Activated CD4-positive, alpha-beta T cell treated with anti-CD3 and anti-CD28 coated beads for 36 hours (primary cell): ENCODE data around the gene FAM221B. TPM values are rescaled to one million over a fixed set of nuclear protein-coding genes. Genes with fewer than 3 reads are reported as not detected.

Experiments used
- ATAC-seq: fragments of 200-7000 bp; cut with Tn5 transposase; one replicate; pipeline ENCODE4 v1.10.0; 2021; ENCODE audit warnings: mild to moderate bottlenecking, moderate library complexity
- CTCF ChIA-PET: fragments of 350-600 bp; sonication (Branson Sonifier 250); formaldehyde crosslinking; loops from one replicate; lab custom pipeline; 2021; ENCODE audit warnings: antibody characterized with exemption; lab: Charles Lee
- POLR2A ChIA-PET: fragments of 350-600 bp; sonication (Branson Sonifier 250); formaldehyde crosslinking; loops from one replicate; lab custom pipeline; 2021; ENCODE audit warnings: antibody characterized with exemption, inconsistent platforms; lab: Charles Lee
- DNase-seq: peaks from one replicate; pipeline ENCODE4 v3.0.0-alpha.2; 2020
- H3K27ac Mint-ChIP-seq: one replicate; pipeline ENCODE4 v1.8.0; 2021; ENCODE audit warnings: mixed read lengths
- H3K27me3 Mint-ChIP-seq: one replicate; pipeline ENCODE4 v1.8.0; 2021; ENCODE audit warnings: mixed read lengths
- H3K36me3 Mint-ChIP-seq: one replicate; pipeline ENCODE4 v1.8.0; 2021; ENCODE audit warnings: low read depth, mixed read lengths
- H3K4me1 Mint-ChIP-seq: one replicate; pipeline ENCODE4 v1.8.0; 2021; ENCODE audit warnings: mixed read lengths
- H3K4me3 Mint-ChIP-seq: one replicate; pipeline ENCODE4 v1.8.0; 2021; ENCODE audit warnings: mild to moderate bottlenecking, moderate library complexity, mixed read lengths
- H3K9me3 Mint-ChIP-seq: one replicate; pipeline ENCODE4 v1.8.0; 2021; ENCODE audit warnings: low read depth, mixed read lengths
- intact Hi-C, 2 experiments: fragments of 100-400 bp; cut with DNase I in 1 of 2; cut with micrococcal nuclease in 1 of 2; formaldehyde crosslinking; loops; one replicate each; pipeline versions ENCODE4 v1.14.2 to v1.15.1; 2022 to 2024; cut with DNase I, micrococcal nuclease
- total RNA-seq, 2 experiments: library from RNA; stranded (reverse); gene quantifications; one replicate each; pipeline ENCODE4 v1.2.3, GENCODE V29; 2021

The FAM221B gene, protein sequence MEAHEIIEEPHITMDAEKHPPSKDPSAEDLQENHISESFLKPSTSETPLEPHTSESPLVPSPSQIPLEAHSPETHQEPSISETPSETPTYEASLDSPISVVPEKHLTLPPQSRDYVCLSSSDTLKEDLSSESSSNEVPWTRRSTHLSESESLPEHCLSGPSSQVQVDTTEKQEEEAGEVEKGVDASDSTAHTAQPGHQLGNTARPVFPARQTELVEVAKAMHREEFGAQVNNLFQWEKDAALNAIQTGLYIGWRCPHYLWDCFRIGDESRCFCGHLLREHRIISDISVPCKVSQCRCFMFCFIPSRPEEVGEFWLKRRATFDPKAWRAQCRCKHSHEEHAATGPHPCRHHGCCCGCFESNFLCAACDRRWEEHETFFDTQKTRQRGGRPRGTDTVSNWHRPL
- total RNA-seq: not detected

DNA sequence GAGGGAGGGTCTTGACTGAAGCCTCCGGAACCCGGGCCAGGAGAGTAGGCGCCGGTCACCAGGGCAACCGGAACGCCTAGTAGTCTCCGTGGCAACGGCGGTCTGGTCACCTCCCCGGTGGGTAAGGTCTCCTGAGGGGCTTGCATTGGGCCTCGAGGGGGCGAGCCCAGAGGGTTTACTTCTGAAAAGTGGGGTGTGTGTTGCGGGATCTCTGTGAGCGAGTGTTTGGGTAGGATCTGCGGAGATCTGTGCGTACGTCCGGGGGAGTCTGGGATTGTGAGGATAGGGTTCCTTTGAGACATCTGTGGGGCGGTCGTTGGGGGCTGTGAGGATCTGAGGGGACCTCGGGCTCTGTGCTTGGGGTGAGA is at the start of gene FAM221B:
TSS of gene FAM221B (minus strand) at position 17 of the 368 bp plus-strand sequence. CDS start 2,571 bp downstream, outside the sequence.
- Mint-ChIP-seq H3K4me1 (peaks cover 13% of the 10 kb centered on the region), H3K4me3 (peak within 1 kb of the TSS; percentile 78), H3K27ac (peak within 1 kb of the TSS; percentile 78), H3K36me3 (no peaks in the 10 kb centered on the region), H3K27me3 (no peaks in the 10 kb centered on the region), H3K9me3 (no peaks in the 10 kb centered on the region)
- peak; percentile 57 for DNase-seq
- ATAC-seq: no peak
- intact Hi-C loops: loop anchor here in 1 of 2 experiments (1.0 to 5.0 kb wide), 5 partner anchors 13 to 574 kb away; partner anchors contain the start of genes ARHGEF39, CREB3, HINT2 and RNF38
- ChIA-PET CTCF (interaction anchor here (0.6 to 3.8 kb wide), 7 partner anchors 14 to 126 kb away, joined by 3 to 27 read pairs (median 4); partner anchors contain the start of genes HINT2 and SPAG8), POLR2A (interaction anchor here (1.0 kb wide), 1 partner anchor 19 kb away, joined by 3 read pairs; no protein-coding TSS in a partner anchor)

DNA sequence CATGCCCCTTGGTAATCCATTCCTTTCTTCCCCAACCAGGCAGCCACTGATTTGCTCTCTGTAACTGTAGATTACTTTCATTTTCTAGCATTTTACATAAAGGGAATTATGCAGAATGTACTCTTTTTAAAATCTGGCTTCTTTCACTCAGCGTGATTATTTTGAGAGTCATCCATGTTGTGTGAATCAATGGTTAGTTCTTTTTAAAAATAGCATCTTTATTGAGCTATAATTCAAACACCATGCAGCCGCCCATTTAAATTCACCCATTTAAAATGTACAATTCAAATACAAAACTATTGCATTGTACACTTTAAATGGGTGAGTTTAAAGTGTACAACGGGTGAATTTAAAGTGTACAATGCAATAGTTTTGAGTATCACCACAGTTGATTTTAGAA is 44.0 kb upstream of the FAM221B start:
- H3K27ac Mint-ChIP-seq: no peak overlapping the region
- H3K36me3 Mint-ChIP-seq: no peaks in the 10 kb centered on the region
- intact Hi-C loops: no loop called here
- POLR2A ChIA-PET: no interaction called here
- H3K9me3 Mint-ChIP-seq: peaks cover 7% of the 10 kb centered on the region
- no peaks in the 10 kb centered on the region for H3K4me1 Mint-ChIP-seq
- peaks cover 4% of the 10 kb centered on the region for H3K27me3 Mint-ChIP-seq
- CTCF ChIA-PET: interaction anchor here (2.0 kb wide), 1 partner anchor 9 kb away, joined by 4 read pairs; no protein-coding TSS in a partner anchor
- DNase-seq: no peak
- H3K4me3 Mint-ChIP-seq: no peak overlapping the region
- no peak for ATAC-seq

DNA sequence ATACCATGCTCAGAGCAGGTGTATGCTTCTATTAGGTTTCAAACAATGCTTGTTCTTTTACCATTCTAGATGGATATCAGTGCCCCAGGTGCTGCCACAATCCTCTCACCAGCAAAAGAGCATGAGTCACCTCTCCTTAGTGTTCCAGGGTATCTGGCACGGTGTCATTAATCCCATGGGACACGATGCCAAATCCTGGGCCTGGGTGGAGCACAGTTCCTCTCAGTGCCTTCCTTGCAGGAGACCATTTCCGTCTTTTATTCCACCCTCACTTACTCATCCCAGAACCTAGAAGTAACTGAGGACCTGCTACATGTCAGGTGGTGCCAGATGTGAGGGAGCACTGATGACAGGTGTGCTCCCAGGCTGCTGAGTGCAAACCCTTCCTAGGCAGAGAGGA is 43.0 kb upstream of the FAM221B start:
- no peak overlapping the region for H3K27ac Mint-ChIP-seq
- POLR2A ChIA-PET: no interaction called here

DNA sequence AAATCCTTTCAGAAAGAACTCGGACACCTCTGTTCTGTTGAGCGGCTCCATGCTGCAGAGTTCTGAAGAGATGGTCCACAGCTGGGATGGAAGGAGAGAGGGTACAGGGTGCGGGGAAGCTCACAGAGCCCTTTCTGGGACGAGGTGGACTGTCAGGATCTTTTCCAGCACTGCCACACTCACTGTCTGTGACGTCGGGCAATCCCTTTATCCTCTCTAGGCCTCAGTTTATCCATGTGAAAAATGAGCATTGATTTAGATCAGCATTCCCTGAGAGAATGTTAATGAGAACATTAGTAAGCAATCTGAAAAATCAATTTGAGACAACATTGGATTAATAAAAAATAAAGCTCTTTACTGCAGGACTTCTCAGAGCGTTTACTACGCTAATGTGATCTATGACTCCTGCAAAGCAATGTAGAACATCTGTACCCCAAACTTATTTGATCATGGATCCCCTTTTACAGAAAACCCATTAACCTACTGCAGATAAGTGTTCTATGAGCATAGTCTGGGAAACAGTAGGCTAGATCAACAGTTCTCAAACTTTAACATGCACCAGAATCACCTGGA is 41.9 kb upstream of the FAM221B start, which contains the start of gene OR13J1:
TSS of gene OR13J1 (minus strand) at position 51 of the 573 bp plus-strand sequence. CDS start at position 51, 0 bp downstream.
- ATAC-seq: no peak
- H3K27ac Mint-ChIP-seq: no peak within 1 kb of the TSS
- H3K36me3 Mint-ChIP-seq: no peaks in the 10 kb centered on the region
- no peak for DNase-seq
- no peak within 1 kb of the TSS for H3K4me3 Mint-ChIP-seq
- no peaks in the 10 kb centered on the region for H3K27me3 Mint-ChIP-seq
- POLR2A ChIA-PET: no interaction called here
- intact Hi-C loops: no loop called here
- CTCF ChIA-PET: no interaction called here
- no peaks in the 10 kb centered on the region for H3K9me3 Mint-ChIP-seq
- H3K4me1 Mint-ChIP-seq: no peaks in the 10 kb centered on the region

More for the DNA sequence above, 43.0 kb upstream of the FAM221B start:
- H3K36me3 Mint-ChIP-seq: no peaks in the 10 kb centered on the region
- DNase-seq: no peak
- no peaks in the 10 kb centered on the region for H3K27me3 Mint-ChIP-seq
- no peak overlapping the region for H3K4me3 Mint-ChIP-seq
- CTCF ChIA-PET: interaction anchor here (0.8 kb wide), 1 partner anchor 10 kb away, joined by 5 read pairs; no protein-coding TSS in a partner anchor
- no peaks in the 10 kb centered on the region for H3K9me3 Mint-ChIP-seq
- intact Hi-C loops: no loop called here
- no peak for ATAC-seq
- H3K4me1 Mint-ChIP-seq: no peaks in the 10 kb centered on the region

DNA sequence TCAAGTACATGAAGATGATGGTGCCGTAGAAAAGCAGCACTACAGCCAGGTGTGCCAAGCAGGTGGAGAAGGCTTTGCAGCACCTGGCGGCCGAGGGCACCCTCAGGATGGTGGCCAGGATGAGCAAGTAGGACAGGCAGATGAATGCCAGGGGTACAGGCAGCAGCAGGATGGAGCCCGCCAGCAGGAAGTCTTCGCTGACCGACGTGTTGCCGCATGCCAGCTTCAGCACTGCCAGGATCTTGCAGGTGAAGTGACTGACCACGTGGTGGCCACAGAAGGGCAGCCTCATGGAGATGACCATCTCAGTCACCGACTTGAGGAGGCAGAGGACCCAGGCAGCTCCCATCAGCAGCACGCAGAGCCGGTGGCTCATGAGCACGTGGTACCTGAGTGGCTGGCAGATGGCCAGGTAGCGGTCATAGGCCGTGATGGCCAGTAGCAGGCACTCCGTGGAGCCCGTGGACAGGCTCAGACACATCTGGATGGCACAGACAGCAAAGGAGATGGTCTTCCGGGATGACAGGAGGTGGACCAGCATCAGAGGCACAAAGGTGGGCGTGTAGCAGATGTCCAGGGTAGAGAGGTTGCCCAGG is 41.2 kb upstream of the FAM221B start:
- ChIA-PET CTCF (interaction anchor here (2.0 kb wide), 1 partner anchor 13 kb away, joined by 9 read pairs; no protein-coding TSS in a partner anchor), POLR2A (no interaction called here)
- no peaks in the 10 kb centered on the region for H3K27me3 Mint-ChIP-seq
- intact Hi-C loops: no loop called here
- no peaks in the 10 kb centered on the region for H3K4me1 Mint-ChIP-seq
- no peak for ATAC-seq
- DNase-seq: no peak
- no peak overlapping the region for H3K27ac Mint-ChIP-seq
- H3K9me3 Mint-ChIP-seq: no peaks in the 10 kb centered on the region
- H3K36me3 Mint-ChIP-seq: no peaks in the 10 kb centered on the region
- H3K4me3 Mint-ChIP-seq: no peak overlapping the region

DNA sequence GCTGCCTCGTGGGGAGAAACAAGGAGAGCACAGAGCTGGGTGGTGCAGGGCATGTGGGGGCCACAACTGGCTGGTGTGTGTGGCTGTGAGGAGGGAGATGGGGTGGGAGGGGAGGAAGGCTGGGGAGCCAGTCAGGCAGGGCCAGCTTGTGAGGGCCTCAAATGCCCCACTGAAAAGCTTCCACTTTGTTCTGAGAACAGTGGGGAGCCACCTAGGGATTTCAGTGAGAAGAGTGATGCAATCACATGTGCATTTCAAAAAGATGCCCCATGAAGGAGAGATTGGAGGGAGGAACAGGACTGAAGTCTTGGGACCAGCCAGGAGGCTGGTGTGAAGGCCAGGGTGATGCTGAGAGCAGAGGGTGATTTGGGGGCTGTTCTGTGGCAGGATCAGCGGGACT is 40.4 kb upstream of the FAM221B start:
- intact Hi-C loops: no loop called here
- POLR2A ChIA-PET: no interaction called here
- ATAC-seq: no peak
- no peaks in the 10 kb centered on the region for H3K9me3 Mint-ChIP-seq
- CTCF ChIA-PET: interaction anchor here (2.0 kb wide), 1 partner anchor 13 kb away, joined by 9 read pairs; no protein-coding TSS in a partner anchor
- no peaks in the 10 kb centered on the region for H3K36me3 Mint-ChIP-seq
- no peak overlapping the region for H3K4me3 Mint-ChIP-seq
- no peaks in the 10 kb centered on the region for H3K4me1 Mint-ChIP-seq
- H3K27ac Mint-ChIP-seq: no peak overlapping the region
- no peak for DNase-seq
- H3K27me3 Mint-ChIP-seq: no peaks in the 10 kb centered on the region

DNA sequence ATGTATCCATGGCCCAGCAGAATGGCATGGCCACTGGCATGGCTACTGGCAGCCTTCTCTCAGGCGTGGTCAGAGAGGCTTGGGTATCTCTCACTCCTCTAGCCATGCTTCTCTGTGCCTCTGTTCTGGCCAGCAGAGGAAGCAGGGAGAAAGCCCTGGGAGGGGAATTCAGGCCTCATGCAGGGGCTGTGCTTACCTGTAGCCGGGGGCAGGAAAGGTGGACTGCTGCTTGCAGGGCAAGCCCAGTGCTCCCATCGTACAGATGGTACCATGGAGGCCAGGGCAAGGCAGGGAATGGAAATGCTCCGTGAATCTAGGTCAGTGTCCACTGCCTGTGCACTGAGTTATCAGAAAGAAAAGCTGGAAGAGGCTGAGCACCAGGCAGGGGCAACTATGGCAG is 39.0 kb upstream of the FAM221B start:
- H3K4me3 Mint-ChIP-seq: no peak overlapping the region
- intact Hi-C loops: no loop called here
- DNase-seq (no peak), ATAC-seq (no peak)
- no peaks in the 10 kb centered on the region for H3K36me3 Mint-ChIP-seq
- H3K9me3 Mint-ChIP-seq: no peaks in the 10 kb centered on the region
- ChIA-PET CTCF (interaction anchor here (0.9 kb wide), 1 partner anchor 77 kb away, joined by 3 read pairs; no protein-coding TSS in a partner anchor), POLR2A (no interaction called here)
- no peak overlapping the region for H3K27ac Mint-ChIP-seq
- H3K27me3 Mint-ChIP-seq: no peaks in the 10 kb centered on the region
- H3K4me1 Mint-ChIP-seq: no peaks in the 10 kb centered on the region

DNA sequence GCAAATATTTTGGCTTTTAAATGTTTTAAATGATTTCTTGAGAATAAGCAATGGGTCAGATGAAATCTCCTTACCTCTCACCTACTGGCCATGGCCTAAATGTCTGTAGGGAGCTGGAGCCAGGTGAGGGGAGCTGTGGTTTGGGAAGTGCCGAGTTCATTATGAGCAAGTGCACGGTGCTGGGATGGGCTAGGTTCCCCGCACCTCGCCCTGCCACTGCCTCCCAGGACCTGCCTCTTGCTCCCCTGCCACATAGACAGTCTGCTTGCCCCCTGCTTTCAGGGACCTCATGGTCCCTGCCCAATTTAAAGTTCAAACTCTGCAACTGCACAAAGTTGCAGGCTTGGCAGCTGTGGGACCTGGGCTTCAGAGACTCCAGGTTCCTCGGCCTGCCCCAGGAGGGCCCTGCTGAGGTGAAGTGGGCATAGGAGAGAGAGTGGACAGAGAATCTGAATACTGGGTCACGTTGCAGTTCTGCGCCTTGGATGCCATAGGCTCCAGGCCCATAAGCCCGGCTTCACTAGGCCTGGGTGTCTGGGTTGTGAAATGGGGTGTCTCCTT is 36.2 kb upstream of the FAM221B start:
- POLR2A ChIA-PET: no interaction called here
- no peaks in the 10 kb centered on the region for H3K9me3 Mint-ChIP-seq
- peaks cover 5% of the 10 kb centered on the region for H3K27me3 Mint-ChIP-seq
- ATAC-seq: no peak
- H3K4me1 Mint-ChIP-seq: no peaks in the 10 kb centered on the region
- CTCF ChIA-PET: interaction anchor here (0.7 to 1.5 kb wide), 3 partner anchors 12 to 738 kb away, joined by 3 to 8 read pairs (median 4); no protein-coding TSS in a partner anchor
- intact Hi-C loops: no loop called here
- no peak overlapping the region for H3K4me3 Mint-ChIP-seq
- no peak overlapping the region for H3K27ac Mint-ChIP-seq
- no peaks in the 10 kb centered on the region for H3K36me3 Mint-ChIP-seq
- DNase-seq: no peak

DNA sequence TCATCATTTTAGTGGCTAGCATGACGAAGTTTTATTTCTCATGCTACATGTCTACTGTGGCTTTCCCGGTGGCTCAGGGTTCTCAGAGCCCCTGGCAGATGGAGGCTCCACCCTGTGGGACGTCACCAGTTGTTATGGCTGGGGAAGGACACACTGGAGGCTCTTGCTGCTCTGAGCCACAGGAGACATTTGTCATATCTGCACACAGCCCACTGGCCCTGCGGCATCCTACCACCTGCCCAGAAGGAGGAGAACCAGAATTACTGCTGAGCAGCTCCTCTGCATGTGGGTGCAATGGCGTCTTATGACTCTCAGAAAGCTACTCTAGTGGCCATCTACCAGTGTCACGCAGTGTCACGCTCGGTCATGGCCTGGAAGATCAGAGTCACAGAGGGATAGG is 35.1 kb upstream of the FAM221B start:
- DNase-seq: no peak
- no peaks in the 10 kb centered on the region for H3K4me1 Mint-ChIP-seq

DNA sequence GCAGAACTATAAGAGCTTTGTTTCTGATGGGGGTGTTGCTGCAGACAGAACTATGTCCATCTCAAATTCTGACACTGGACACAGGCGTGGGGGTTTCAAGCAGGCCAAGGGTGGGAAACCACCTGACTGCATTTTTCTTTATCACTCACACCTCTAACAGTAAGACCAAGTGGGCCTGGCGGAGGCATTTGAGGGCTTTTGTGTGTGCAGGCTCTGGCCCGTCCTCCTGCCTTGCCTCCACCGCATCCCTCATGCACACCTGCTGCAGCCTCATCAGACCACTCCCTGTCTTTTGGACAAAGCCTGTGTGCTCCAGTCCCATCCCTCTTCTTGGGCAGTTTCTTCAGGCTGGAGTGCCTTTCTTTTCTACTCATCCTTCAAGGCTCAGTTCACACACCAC is 33.8 kb upstream of the FAM221B start:
- ChIA-PET CTCF (interaction anchor here (0.7 to 2.5 kb wide), 3 partner anchors 16 to 168 kb away, joined by 3 to 8 read pairs (median 3); no protein-coding TSS in a partner anchor), POLR2A (no interaction called here)
- Mint-ChIP-seq H3K4me3 (no peak overlapping the region), H3K9me3 (no peaks in the 10 kb centered on the region), H3K36me3 (no peaks in the 10 kb centered on the region), H3K27ac (no peak overlapping the region), H3K4me1 (no peaks in the 10 kb centered on the region), H3K27me3 (peaks cover 5% of the 10 kb centered on the region)
- no peak for DNase-seq
- intact Hi-C loops: no loop called here
- no peak for ATAC-seq

More for the DNA sequence above, 35.1 kb upstream of the FAM221B start:
- peaks cover 5% of the 10 kb centered on the region for H3K27me3 Mint-ChIP-seq
- intact Hi-C loops: no loop called here
- H3K36me3 Mint-ChIP-seq: no peaks in the 10 kb centered on the region
- ChIA-PET POLR2A (no interaction called here), CTCF (interaction anchor here (0.6 to 1.5 kb wide), 2 partner anchors 11 to 77 kb away, joined by 3 to 8 read pairs; no protein-coding TSS in a partner anchor)
- H3K4me3 Mint-ChIP-seq: no peak overlapping the region
- no peak overlapping the region for H3K27ac Mint-ChIP-seq
- ATAC-seq: no peak
- H3K9me3 Mint-ChIP-seq: no peaks in the 10 kb centered on the region
